B cell (primary cell): ENCODE results near the gene COL11A2. TPM values are rescaled to one million over a fixed set of nuclear protein-coding genes. Genes with fewer than 3 reads are reported as not detected.

Source experiments
- ATAC-seq: fragments of 200-7000 bp; cut with Tn5 transposase; one replicate; pipeline ENCODE4 v1.10.0; 2021; ENCODE audit warnings: low read depth, mild to moderate bottlenecking, moderate number of reproducible peaks, moderate library complexity
- CTCF ChIA-PET: fragments of 350-600 bp; sonication (Branson Sonifier 250); formaldehyde crosslinking; loops from one replicate; lab custom pipeline; 2021; ENCODE audit warnings: antibody characterized with exemption, inconsistent platforms; lab: Charles Lee
- POLR2A ChIA-PET: fragments of 350-600 bp; sonication (Branson Sonifier 250); formaldehyde crosslinking; loops from one replicate; lab custom pipeline; 2021; ENCODE audit warnings: antibody characterized with exemption; lab: Charles Lee
- DNase-seq: peaks from one replicate; pipeline ENCODE4 v3.0.0; 2013
- H2AFZ ChIP-seq: 2 replicates; pipeline ENCODE4 v1.6.1; 2012; ENCODE audit warnings: mild to moderate bottlenecking, low read depth, low read length; ENCODE audit not compliant: insufficient read depth, poor library complexity, severe bottlenecking
- H3K27ac ChIP-seq, 2 donors: 1 replicate in 1 of 2; 2 replicates in 1 of 2; pipeline ENCODE4 v1.5.1; 2012 to 2013; ENCODE audit warnings: low read length in 2 of 2, mild to moderate bottlenecking in 2 of 2, moderate library complexity in 1 of 2
- H3K27me3 ChIP-seq, 4 experiments: fragments of 200-600 bp in 1 of 4; sonication (generic) in 1 of 4; replicated peaks in 1 of 4; 1 replicate in 2 of 4; 2 replicates in 2 of 4; pipeline versions ENCODE4 v1.6.1 to v1.7.0; 2013 to 2016; ENCODE audit warnings: low read length in 3 of 4, mild to moderate bottlenecking in 2 of 4, mixed read lengths in 1 of 4, moderate library complexity in 1 of 4; ENCODE audit not compliant: insufficient read depth in 4 of 4, control insufficient read depth in 3 of 4; ENCODE audit errors: control extremely low read depth in 1 of 4
- H3K36me3 ChIP-seq, 2 experiments: replicated peaks in 1 of 2; 1 replicate in 1 of 2; 2 replicates in 1 of 2; pipeline versions ENCODE4 v1.6.1 to v1.7.1; 2013; ENCODE audit warnings: low read length in 1 of 2; ENCODE audit not compliant: insufficient read depth in 2 of 2, control insufficient read depth in 1 of 2; ENCODE audit errors: control extremely low read depth in 1 of 2, extremely low read depth in 1 of 2
- H3K4me1 ChIP-seq, 2 donors: fragments of 200-600 bp in 1 of 2; sonication (generic) in 1 of 2; 1 replicate in 1 of 2; 2 replicates in 1 of 2; pipeline versions ENCODE4 v1.5.1 to v1.6.1; 2013 to 2017; ENCODE audit warnings: low read length in 2 of 2; ENCODE audit not compliant: control insufficient read depth in 2 of 2, insufficient read depth in 2 of 2
- H3K4me2 ChIP-seq: replicated peaks from 2 replicates; pipeline ENCODE3; 2012; ENCODE audit warnings: mild to moderate bottlenecking, low read depth, low read length; ENCODE audit not compliant: poor library complexity, severe bottlenecking
- H3K4me3 ChIP-seq, 5 experiments: fragments of 200-600 bp in 1 of 5; sonication (generic) in 1 of 5; 1 replicate in 3 of 5; 2 replicates in 2 of 5; pipeline versions ENCODE4 v1.5.1 to v1.7.0; 2011 to 2016; ENCODE audit warnings: low read length in 4 of 5, mild to moderate bottlenecking in 4 of 5, low read depth in 2 of 5, control low read depth in 1 of 5, moderate library complexity in 1 of 5; ENCODE audit not compliant: insufficient read depth in 1 of 5; ENCODE audit errors: control extremely low read depth in 1 of 5, extremely low read depth in 1 of 5
- H3K79me2 ChIP-seq: fragments of 200-600 bp; sonication (generic); one replicate; pipeline ENCODE4 v1.6.0; 2016; ENCODE audit warnings: low read length; ENCODE audit not compliant: control insufficient read depth, insufficient read depth
- H3K9ac ChIP-seq: fragments of 200-600 bp; sonication (generic); 2 replicates; pipeline ENCODE4 v1.6.1; 2017; ENCODE audit warnings: mild to moderate bottlenecking, low read length, moderate library complexity
- H3K9me3 ChIP-seq, 3 donors: one replicate each; pipeline versions ENCODE4 v1.6.1 to v1.7.1; 2013; ENCODE audit warnings: low read length in 2 of 3; ENCODE audit not compliant: control insufficient read depth in 2 of 3, insufficient read depth in 1 of 3; ENCODE audit errors: control extremely low read depth in 1 of 3
- H4K20me1 ChIP-seq: 2 replicates; pipeline ENCODE4 v1.6.0; 2012; ENCODE audit warnings: mild to moderate bottlenecking, low read length; ENCODE audit not compliant: insufficient read depth, control insufficient read depth, poor library complexity, severe bottlenecking
- H3K27ac Mint-ChIP-seq: one replicate; pipeline ENCODE4 v1.8.0; 2021; ENCODE audit warnings: mixed read lengths
- H3K27me3 Mint-ChIP-seq: one replicate; pipeline ENCODE4 v1.8.0; 2021; ENCODE audit warnings: mixed read lengths
- H3K4me1 Mint-ChIP-seq: one replicate; pipeline ENCODE4 v1.8.0; 2021; ENCODE audit warnings: mixed read lengths
- H3K4me3 Mint-ChIP-seq: one replicate; pipeline ENCODE4 v1.8.0; 2021; ENCODE audit warnings: mixed read lengths
- H3K9me3 Mint-ChIP-seq: one replicate; pipeline ENCODE4 v1.8.0; 2022; ENCODE audit warnings: mixed read lengths; ENCODE audit not compliant: insufficient read depth
- CTCF ChIP-seq: fragments of 200-600 bp; IDR thresholded peaks from one replicate; pipeline ENCODE4 v1.8.0; 2022; ENCODE audit warnings: antibody characterized with exemption, mild to moderate bottlenecking
- EZH2 ChIP-seq: IDR thresholded peaks from 2 replicates; pipeline ENCODE4 v1.6.1; 2012; ENCODE audit warnings: borderline replicate concordance, low read depth, mild to moderate bottlenecking, moderate library complexity, low read length; ENCODE audit not compliant: insufficient read depth, poor library complexity, severe bottlenecking
- WGBS: methylation state at CpG from one replicate; pipeline ENCODE4 v1.1.5; 2013; ENCODE audit warnings: missing lambda C conversion rate; ENCODE audit not compliant: insufficient coverage; 5-methylcytosine and 5-hydroxymethylcytosine counted together
- intact Hi-C: fragments of 100-400 bp; cut with micrococcal nuclease; formaldehyde crosslinking; loops from one replicate; pipeline ENCODE4 v1.10.0; 2022
- polyA plus RNA-seq: library from polyadenylated mRNA; depleted of rRNA; stranded (reverse); fragments of >200 nt; gene quantifications from 2 replicates; pipeline ENCODE4 v1.2.3, GENCODE V29; 2012
- total RNA-seq, 2 donors: library from RNA; stranded (reverse); fragments of 120-200 nt in 1 of 2; gene quantifications; 1 replicate in 1 of 2; 2 replicates in 1 of 2; pipeline versions ENCODE4 v1.2.3 to v1.2.4, GENCODE V29; 2013 to 2022

Gene COL11A2
- total and polyA plus RNA-seq, 2 donors (not counting 1 experiment from before 2014, with no cell fraction given): 0.39 to 0.82 TPM

- Histone ChIP-seq H4K20me1 (peaks cover 10% of the 10 kb centered on the region), H3K27ac (no peak overlapping the region), H3K4me1 (peaks cover 34 to 59% of the 10 kb centered on the region in 2 donors), H2AFZ (no peak overlapping the region), H3K9ac (peak overlapping the region; percentile 79), H3K79me2 (peaks cover 44% of the 10 kb centered on the region), H3K27me3 (no peaks in the 10 kb centered on the region), H3K4me2 (peak overlapping the region; percentile 98), H3K36me3 (peaks cover 0 to 20% of the 10 kb centered on the region in 2 experiments), H3K9me3 (no peaks in the 10 kb centered on the region), H3K4me3 (peak overlapping the region in 2 of 5 experiments; percentile 74 to 87)
- intact Hi-C loops: loop anchor here (1.0 to 10.0 kb wide), 3 partner anchors 46 to 1229 kb away; partner anchors contain the start of genes AGPAT1, DXO and RNF5
- Mint-ChIP-seq H3K4me1 (peaks cover 62% of the 10 kb centered on the region), H3K9me3 (no peaks in the 10 kb centered on the region), H3K4me3 (peak overlapping the region; percentile 99), H3K27me3 (no peaks in the 10 kb centered on the region), H3K27ac (no peak overlapping the region)
- POLR2A ChIA-PET: no interaction called here
- ATAC-seq (no peak), DNase-seq (peak; percentile 17)
- WGBS: 95% methylated on average over 6 of the region's 7 CpGs
- no peak for TF ChIP-seq CTCF
- TF ChIP-seq EZH2: no peak
- CTCF ChIA-PET: interaction anchor here (0.9 kb wide), 1 partner anchor 141 kb away, joined by 3 read pairs; no protein-coding TSS in a partner anchor
Observed at GRCh38 chr6:33203443-33204164, 11.3 kb upstream of the COL11A2 start.

- intact Hi-C loops: loop anchor here (5.0 to 10.0 kb wide), 2 partner anchors 1025 to 1228 kb away; partner anchors contain the start of genes AGPAT1, DXO and RNF5
- H3K9me3 ChIP-seq: no peaks in the 10 kb centered on the region
- Mint-ChIP-seq H3K27ac (peak overlapping the region; percentile 26), H3K4me3 (peak overlapping the region; percentile 99), H3K9me3 (no peaks in the 10 kb centered on the region), H3K4me1 (peaks cover 69% of the 10 kb centered on the region), H3K27me3 (no peaks in the 10 kb centered on the region)
- peaks cover 51% of the 10 kb centered on the region for H3K79me2 ChIP-seq
- WGBS: 97% methylated on average over 6 of the region's 6 CpGs
- no peaks in the 10 kb centered on the region for H3K27me3 ChIP-seq
- CTCF ChIA-PET: interaction anchor here (0.6 to 0.9 kb wide), 2 partner anchors 142 to 359 kb away, joined by 3 read pairs; no protein-coding TSS in a partner anchor
- no peak for ATAC-seq
- no peak for TF ChIP-seq CTCF
- no peak for DNase-seq
- H3K4me1 ChIP-seq: peaks cover 33 to 58% of the 10 kb centered on the region in 2 donors
- no peak overlapping the region for H3K9ac ChIP-seq
- peaks cover 17% of the 10 kb centered on the region for H4K20me1 ChIP-seq
- H3K36me3 ChIP-seq: peaks cover 0 to 20% of the 10 kb centered on the region in 2 experiments
- no peak overlapping the region for H2AFZ ChIP-seq
- POLR2A ChIA-PET: no interaction called here
- no peak overlapping the region for H3K4me3 ChIP-seq
- H3K4me2 ChIP-seq: no peak overlapping the region
- H3K27ac ChIP-seq: no peak overlapping the region
Observed at GRCh38 chr6:33202799-33203198, 10.5 kb upstream of the COL11A2 start.
